PC-9 (cell line): ENCODE results near the gene REV1.

Experiments used
- CTCF ChIP-seq: fragments of 200-600 bp; sonication (generic); conservative IDR thresholded peaks from 2 replicates; pipeline ENCODE4 v1.6.1; 2017; ENCODE audit warnings: mixed run types, antibody characterized with exemption, mild to moderate bottlenecking, moderate library complexity
- EZH2 ChIP-seq: fragments of 200-600 bp; sonication (generic); IDR thresholded peaks from 2 replicates; pipeline ENCODE4 v1.8.0; 2017; ENCODE audit warnings: antibody characterized with exemption, low read depth

GRCh38 chr2:99395589-99396130 is 94.2 kb downstream of the REV1 start:
- TF ChIP-seq CTCF (no peak), EZH2 (no peak)
